Endothelial cell of umbilical vein (primary cell): ENCODE results near the gene PRKAB1. TPM values are rescaled to one million over a fixed set of nuclear protein-coding genes. Genes with fewer than 3 reads are reported as not detected.

ENCODE experiments used
- BruUV-seq: library from RNA; stranded (reverse); fragments of 400-500 nt; replicated peaks from 2 replicates; lab custom pipeline; 2021; lab: Mats Ljungman, UMichigan
- CTCF ChIA-PET: fragments of 300-600, 350-600 bp; sonication (Branson Sonifier 250); formaldehyde crosslinking; loops from one replicate; lab custom pipeline; 2021; ENCODE audit warnings: antibody characterized with exemption, inconsistent platforms; lab: Charles Lee
- POLR2A ChIA-PET: fragments of 300-600, 350-600 bp; sonication (Branson Sonifier 250); formaldehyde crosslinking; loops from one replicate; lab custom pipeline; 2021; ENCODE audit warnings: antibody characterized with exemption, inconsistent platforms; lab: Charles Lee
- DNase-seq: peaks from one replicate; pipeline ENCODE4 v3.0.0-alpha.2; 2011; ENCODE audit warnings: low read depth, low spot score
- FAIRE-seq: peaks from 2 replicates; lab custom pipeline; 2011; peaks lifted over from hg19 to GRCh38; lab: Jason Lieb, UNC
- H2AFZ ChIP-seq: 2 replicates; pipeline ENCODE4 v1.6.0; 2012; ENCODE audit warnings: low read depth, low read length, control low read depth, inconsistent platforms
- H3K27ac ChIP-seq: 2 replicates; pipeline ENCODE4 v1.5.1; 2011; ENCODE audit warnings: low read depth, mild to moderate bottlenecking, control low read depth, low read length, moderate library complexity; ENCODE audit not compliant: insufficient read depth
- H3K27me3 ChIP-seq, 2 experiments: 2 replicates each; pipeline versions ENCODE4 v1.6.0 to v1.6.1; 2011; ENCODE audit warnings: low read length in 2 of 2, mixed read lengths in 1 of 2; ENCODE audit not compliant: control insufficient read depth in 2 of 2, insufficient read depth in 2 of 2
- H3K36me3 ChIP-seq, 2 experiments: 2 replicates in 1 of 2; 3 replicates in 1 of 2; pipeline ENCODE4 v1.5.1; 2011; ENCODE audit warnings: low read length in 2 of 2, mild to moderate bottlenecking in 1 of 2, moderate library complexity in 1 of 2; ENCODE audit not compliant: control insufficient read depth in 2 of 2, insufficient read depth in 2 of 2; ENCODE audit errors: extremely low read depth in 1 of 2
- H3K4me1 ChIP-seq: 3 replicates; pipeline ENCODE4 v1.5.1; 2011; ENCODE audit warnings: mild to moderate bottlenecking, low read length; ENCODE audit not compliant: control insufficient read depth, insufficient read depth; ENCODE audit errors: extremely low read depth
- H3K4me2 ChIP-seq: 2 replicates; pipeline ENCODE4 v1.6.1; 2011; ENCODE audit warnings: low read length, control low read depth, mixed read lengths; ENCODE audit not compliant: insufficient read depth
- H3K4me3 ChIP-seq, 3 experiments: fragments of 200-600 bp in 1 of 3; sonication (generic), shearing (Covaris generic) in 1 of 3; replicated peaks in 1 of 3; 2 replicates each; pipeline ENCODE4 v1.5.1; 2011 to 2016; ENCODE audit warnings: control low read depth in 3 of 3, low read length in 3 of 3, mild to moderate bottlenecking in 2 of 3, inconsistent platforms in 1 of 3, low read depth in 1 of 3, moderate library complexity in 1 of 3; ENCODE audit not compliant: insufficient read depth in 1 of 3
- H3K79me2 ChIP-seq: 2 replicates; pipeline ENCODE4 v1.6.0; 2012; ENCODE audit warnings: low read length, inconsistent platforms; ENCODE audit not compliant: control insufficient read depth, insufficient read depth
- H3K9ac ChIP-seq: replicated peaks from 2 replicates; pipeline ENCODE3; 2011; ENCODE audit warnings: low read length, control low read depth; ENCODE audit not compliant: insufficient read depth; ENCODE audit errors: extremely low read depth
- H3K9me1 ChIP-seq: replicated peaks from 3 replicates; pipeline ENCODE4 v1.6.0; 2011; ENCODE audit warnings: mild to moderate bottlenecking, low read length; ENCODE audit not compliant: control insufficient read depth, insufficient read depth; ENCODE audit errors: extremely low read depth
- H3K9me3 ChIP-seq: replicated peaks from 2 replicates; pipeline ENCODE4 v1.5.1; 2012; ENCODE audit warnings: low read length, inconsistent platforms; ENCODE audit not compliant: control insufficient read depth, insufficient read depth
- H4K20me1 ChIP-seq: replicated peaks from 2 replicates; pipeline ENCODE3; 2011; ENCODE audit warnings: mild to moderate bottlenecking, low read length; ENCODE audit not compliant: control insufficient read depth, insufficient read depth; ENCODE audit errors: extremely low read depth
- CTCF ChIP-seq, 2 donors: IDR thresholded peaks; 1 replicate in 1 of 2; 2 replicates in 1 of 2; pipeline ENCODE4 v1.5.1; 2011; ENCODE audit warnings: low read length in 2 of 2, mild to moderate bottlenecking in 2 of 2, moderate library complexity in 2 of 2, control low read depth in 1 of 2, inconsistent platforms in 1 of 2, low read depth in 1 of 2; ENCODE audit not compliant: insufficient read depth in 1 of 2; ENCODE audit errors: extremely low read depth in 1 of 2
- EZH2 ChIP-seq: IDR thresholded peaks from 2 replicates; pipeline ENCODE4 v1.6.1; 2012; ENCODE audit warnings: borderline replicate concordance, low read depth, mild to moderate bottlenecking, moderate library complexity, low read length, inconsistent platforms; ENCODE audit not compliant: severe bottlenecking
- FOS ChIP-seq: IDR thresholded peaks from 2 replicates; pipeline ENCODE4 v1.6.1; 2011; ENCODE audit warnings: mild to moderate bottlenecking, low read length, moderate library complexity, borderline replicate concordance; ENCODE audit not compliant: insufficient read depth
- GATA2 ChIP-seq: IDR thresholded peaks from 2 replicates; pipeline ENCODE4 v1.7.0; 2011; ENCODE audit warnings: low read depth, mild to moderate bottlenecking, moderate library complexity, mixed read lengths, low read length; ENCODE audit not compliant: insufficient read length, insufficient read depth
- JUN ChIP-seq: IDR thresholded peaks from 2 replicates; pipeline ENCODE4 v1.6.1; 2011; ENCODE audit warnings: borderline replicate concordance, low read depth; ENCODE audit not compliant: insufficient read length, insufficient read depth
- MAX ChIP-seq: IDR thresholded peaks from 2 replicates; pipeline ENCODE4 v1.6.1; 2011; ENCODE audit not compliant: insufficient read depth, insufficient read length
- MYC ChIP-seq: IDR thresholded peaks from one replicate; pipeline ENCODE4 v1.6.1; 2011; ENCODE audit warnings: mild to moderate bottlenecking, low read depth, low read length
- POLR2A ChIP-seq: IDR thresholded peaks from 2 replicates; pipeline ENCODE4 v1.6.1; 2012; ENCODE audit warnings: low read depth, mild to moderate bottlenecking, control low read depth, low read length
- POLR2AphosphoS5 ChIP-seq: IDR thresholded peaks from 2 replicates; pipeline ENCODE4 v1.6.1; 2012; ENCODE audit warnings: low read depth, mild to moderate bottlenecking, control low read depth, low read length, moderate library complexity; ENCODE audit not compliant: insufficient read depth
- dilution Hi-C: fragments of 300-500 bp; cut with MboI; formaldehyde crosslinking; loops from one replicate; pipeline ENCODE4 v1.15.0; 2019; ENCODE audit warnings: low sequenced_read_pairs; ENCODE audit not compliant: extremely low pct_ligation_motif_present
- intact Hi-C: fragments of 100-400 bp; cut with micrococcal nuclease; formaldehyde crosslinking; loops from one replicate; pipeline ENCODE4 v1.10.0; 2022
- polyA plus RNA-seq, 4 experiments: library from polyadenylated mRNA; depleted of rRNA in 3 of 4; stranded (reverse) in 3 of 4; unstranded in 1 of 4; fragments of >200 nt; gene quantifications; 2 replicates each; pipeline versions ENCODE4 v1.2.1 to v1.2.3, GENCODE V29; 2011 to 2012; ENCODE audit warnings: missing spikeins in 1 of 4
- total RNA-seq: library from RNA; stranded (reverse); gene quantifications from 2 replicates; pipeline ENCODE4 v1.2.3, GENCODE V29; 2021

Gene PRKAB1
- total and polyA plus RNA-seq, 2 donors (not counting 3 experiments of a cell fraction or from before 2014, with no cell fraction given) = 23.1 to 27.0 TPM

- POLR2A ChIA-PET = no interaction called here
- H3K79me2 ChIP-seq = no peaks in the 10 kb centered on the region
- intact Hi-C loops (no loop called here), dilution Hi-C loops (no loop called here)
- no peak for FAIRE-seq
- no peak overlapping the region for H3K27ac ChIP-seq
- no peaks in the 10 kb centered on the region for H3K4me1 ChIP-seq
- H3K9me1 ChIP-seq = no peaks in the 10 kb centered on the region
- no peaks in the 10 kb centered on the region for H3K9me3 ChIP-seq
- CTCF ChIA-PET = interaction anchor here (0.7 to 3.0 kb wide), 7 partner anchors 10 to 99 kb away, joined by 3 to 12 read pairs (median 4); partner anchors contain the start of gene PRKAB1
- no peaks in the 10 kb centered on the region for H3K27me3 ChIP-seq
- H3K4me3 ChIP-seq = no peak overlapping the region
- H3K9ac ChIP-seq = no peak overlapping the region
- H3K4me2 ChIP-seq = no peak overlapping the region
- no peak overlapping the region for H2AFZ ChIP-seq
- BruUV-seq = no TSS peak
- H3K36me3 ChIP-seq = peaks cover 9 to 33% of the 10 kb centered on the region in 2 experiments
- no peaks in the 10 kb centered on the region for H4K20me1 ChIP-seq
- TF ChIP-seq FOS (no peak), MAX (no peak), CTCF (IDR thresholded peaks at IDR 0.05; ENCODE audit: extremely low read depth in 1 of 2, insufficient read depth in 1 of 2, low read depth in 1 of 2, low read length in 2 of 2) (no peak), GATA2 (no peak), POLR2AphosphoS5 (no peak), MYC (no peak), EZH2 (no peak), POLR2A (no peak), JUN (no peak)
- no peak for DNase-seq
Observed at GRCh38 chr12:119681728-119682638, 14.1 kb downstream of the PRKAB1 start.
